ENCODE data around the gene GMIP. TPM values are rescaled to one million over a fixed set of nuclear protein-coding genes. Genes with fewer than 3 reads are reported as not detected.
A peak's percentile ranks its signal among the peaks of the same experiment; 100 is the strongest.
"Not testable (repeated sequence)": the region's sequence is repeated elsewhere in the genome, so short reads cannot be mapped to it uniquely, and the experiment has no call there.

GMIP gene
- total RNA-seq, 2 experiments from 2014 or later = 96.7 to 104 TPM

GRCh38 chr19:19668230-19669012 is 25.0 kb upstream of the GMIP start, which contains the start of gene ZNF101:
ZNF101 (plus strand) TSS chr19:19668839; CDS start chr19:19668964, 125 bp downstream.
- Mint-ChIP-seq H3K27me3 (ENCODE audit: low read depth) (no peaks in the 10 kb centered on the region), H3K27ac (peak within 1 kb of the TSS; percentile 97), H3K36me3 (ENCODE audit: low read depth) (peaks cover 65% of the 10 kb centered on the region), H3K9me3 (ENCODE audit: insufficient read depth) (peaks cover 20% of the 10 kb centered on the region), H3K4me1 (ENCODE audit: low read depth) (peaks cover 26% of the 10 kb centered on the region), H3K4me3 (peak within 1 kb of the TSS; percentile 80)
- DNase-seq (peak; percentile 98), ATAC-seq (peak; percentile 77)
- ChIA-PET CTCF (interaction anchor here (1.0 to 2.0 kb wide), 2 partner anchors 153 to 291 kb away, joined by 3 to 7 read pairs; partner anchors contain the start of gene ZNF506), POLR2A (interaction anchor here (0.6 to 4.3 kb wide), 25 partner anchors 9 to 897 kb away, joined by 3 to 41 read pairs (median 6); partner anchors contain the start of genes GMIP, PBX4, ZNF14 and ZNF253)

GRCh38 chr19:19665420-19665948 is 22.0 kb upstream of the GMIP start:
- ATAC-seq; H3K27me3 Mint-ChIP-seq (ENCODE audit: low read depth); DNase-seq; CTCF ChIA-PET: not testable (repeated sequence)
- Mint-ChIP-seq H3K9me3 (ENCODE audit: insufficient read depth) (peaks cover 10% of the 10 kb centered on the region), H3K36me3 (ENCODE audit: low read depth) (peaks cover 56% of the 10 kb centered on the region), H3K4me3 (peak overlapping the region; percentile 22), H3K4me1 (ENCODE audit: low read depth) (peaks cover 39% of the 10 kb centered on the region), H3K27ac (peak overlapping the region; percentile 30)
- POLR2A ChIA-PET = interaction anchor here (0.6 kb wide), 1 partner anchor 18 kb away, joined by 4 read pairs; no protein-coding TSS in a partner anchor

GRCh38 chr19:19663256-19664120 is 20.0 kb upstream of the GMIP start, which contains the start of gene ATP13A1:
ATP13A1 (minus strand) TSS chr19:19663676; CDS start chr19:19663666, 10 bp downstream.
- POLR2A ChIA-PET = interaction anchor here (0.6 to 3.8 kb wide), 14 partner anchors 10 to 533 kb away, joined by 3 to 19 read pairs (median 6); partner anchors contain the start of genes GMIP, NDUFA13, TSSK6 and ZNF253

GRCh38 chr19:19662871-19663255 is 19.4 kb upstream of the GMIP start:
- peak overlapping the region; percentile 93 for H3K4me3 Mint-ChIP-seq
- H3K4me1 Mint-ChIP-seq (ENCODE audit: low read depth) = peaks cover 28% of the 10 kb centered on the region
- no peak for ATAC-seq
- peak overlapping the region; percentile 98 for H3K27ac Mint-ChIP-seq
- peaks cover 48% of the 10 kb centered on the region for H3K36me3 Mint-ChIP-seq (ENCODE audit: low read depth)
- ChIA-PET POLR2A (interaction anchor here (0.6 to 3.8 kb wide), 13 partner anchors 9 to 238 kb away, joined by 3 to 19 read pairs (median 8); partner anchors contain the start of genes NDUFA13, TSSK6, ZNF253 and ZNF506), CTCF (interaction anchor here (1.3 to 2.5 kb wide), 2 partner anchors 19 to 131 kb away, joined by 3 to 17 read pairs; partner anchors contain the start of gene GMIP)
- H3K9me3 Mint-ChIP-seq (ENCODE audit: insufficient read depth) = peaks cover 6% of the 10 kb centered on the region
- H3K27me3 Mint-ChIP-seq (ENCODE audit: low read depth) = no peaks in the 10 kb centered on the region
- DNase-seq = peak; percentile 35

More at GRCh38 chr19:19663256-19664120, 20.0 kb upstream of the GMIP start, which contains the start of gene ATP13A1:
- H3K36me3 Mint-ChIP-seq (ENCODE audit: low read depth) = peaks cover 48% of the 10 kb centered on the region
- H3K4me3 Mint-ChIP-seq = peak within 1 kb of the TSS; percentile 93
- CTCF ChIA-PET = interaction anchor here (0.8 to 2.5 kb wide), 3 partner anchors 20 to 131 kb away, joined by 3 to 17 read pairs (median 3); partner anchors contain the start of gene GMIP
- H3K27me3 Mint-ChIP-seq (ENCODE audit: low read depth) = no peaks in the 10 kb centered on the region
- DNase-seq (peak; percentile 96), ATAC-seq (peak; percentile 84)
- H3K27ac Mint-ChIP-seq = peak within 1 kb of the TSS; percentile 98
- peaks cover 34% of the 10 kb centered on the region for H3K4me1 Mint-ChIP-seq (ENCODE audit: low read depth)
- peaks cover 6% of the 10 kb centered on the region for H3K9me3 Mint-ChIP-seq (ENCODE audit: insufficient read depth)

GRCh38 chr19:19662344-19662743 is 18.9 kb upstream of the GMIP start:
- peaks cover under 1% of the 10 kb centered on the region for H3K9me3 Mint-ChIP-seq (ENCODE audit: insufficient read depth)
- peak overlapping the region; percentile 93 for H3K4me3 Mint-ChIP-seq
- H3K36me3 Mint-ChIP-seq (ENCODE audit: low read depth) = peaks cover 45% of the 10 kb centered on the region
- H3K4me1 Mint-ChIP-seq (ENCODE audit: low read depth) = peaks cover 23% of the 10 kb centered on the region
- DNase-seq (no peak), ATAC-seq (no peak)
- H3K27ac Mint-ChIP-seq = peak overlapping the region; percentile 98
- CTCF ChIA-PET = interaction anchor here (0.9 to 2.5 kb wide), 3 partner anchors 18 to 130 kb away, joined by 3 to 17 read pairs (median 12); partner anchors contain the start of gene GMIP
- H3K27me3 Mint-ChIP-seq (ENCODE audit: low read depth) = no peaks in the 10 kb centered on the region
- POLR2A ChIA-PET = interaction anchor here (0.6 to 3.8 kb wide), 13 partner anchors 9 to 239 kb away, joined by 3 to 19 read pairs (median 8); partner anchors contain the start of genes NDUFA13, TSSK6, ZNF253 and ZNF506

- CTCF ChIA-PET = interaction anchor here (0.9 to 2.5 kb wide), 4 partner anchors 18 to 130 kb away, joined by 3 to 17 read pairs (median 8); partner anchors contain the start of gene GMIP
These were observed 18.3 kb upstream of the GMIP start for GRCh38 chr19:19661675-19662251.

GRCh38 chr19:19661141-19661674 is 17.8 kb upstream of the GMIP start:
- H3K36me3 Mint-ChIP-seq (ENCODE audit: low read depth) = peaks cover 49% of the 10 kb centered on the region
- ATAC-seq = no peak
- ChIA-PET CTCF (interaction anchor here (1.0 to 2.5 kb wide), 3 partner anchors 17 to 129 kb away, joined by 3 to 17 read pairs (median 12); partner anchors contain the start of gene GMIP), POLR2A (interaction anchor here (0.8 to 3.8 kb wide), 11 partner anchors 8 to 240 kb away, joined by 3 to 19 read pairs (median 5); partner anchors contain the start of genes GMIP, NDUFA13, TSSK6 and ZNF506)
- no peak for DNase-seq
- H3K4me1 Mint-ChIP-seq (ENCODE audit: low read depth) = peaks cover 20% of the 10 kb centered on the region
- H3K27ac Mint-ChIP-seq = peak overlapping the region; percentile 98
- H3K4me3 Mint-ChIP-seq = peak overlapping the region; percentile 93
- H3K9me3 Mint-ChIP-seq (ENCODE audit: insufficient read depth) = no peaks in the 10 kb centered on the region
- no peaks in the 10 kb centered on the region for H3K27me3 Mint-ChIP-seq (ENCODE audit: low read depth)

More at GRCh38 chr19:19661675-19662251, 18.3 kb upstream of the GMIP start:
- Mint-ChIP-seq H3K9me3 (ENCODE audit: insufficient read depth) (no peaks in the 10 kb centered on the region), H3K4me3 (peak overlapping the region; percentile 93), H3K4me1 (ENCODE audit: low read depth) (peaks cover 21% of the 10 kb centered on the region), H3K27ac (peak overlapping the region; percentile 98), H3K27me3 (ENCODE audit: low read depth) (no peaks in the 10 kb centered on the region), H3K36me3 (ENCODE audit: low read depth) (peaks cover 45% of the 10 kb centered on the region)
- POLR2A ChIA-PET = interaction anchor here (0.8 to 3.8 kb wide), 12 partner anchors 8 to 239 kb away, joined by 3 to 19 read pairs (median 8); partner anchors contain the start of genes NDUFA13, TSSK6, ZNF253 and ZNF506
- ATAC-seq (peak; percentile 2), DNase-seq (peak; percentile 53)

- Mint-ChIP-seq H3K36me3 (ENCODE audit: low read depth) (peaks cover 55% of the 10 kb centered on the region), H3K27ac (no peak overlapping the region), H3K27me3 (ENCODE audit: low read depth) (no peaks in the 10 kb centered on the region), H3K4me1 (ENCODE audit: low read depth) (peaks cover 20% of the 10 kb centered on the region), H3K4me3 (no peak overlapping the region), H3K9me3 (ENCODE audit: insufficient read depth) (no peaks in the 10 kb centered on the region)
- ATAC-seq = no peak
- POLR2A ChIA-PET = no interaction called here
- no peak for DNase-seq
- CTCF ChIA-PET = interaction anchor here (1.1 kb wide), 1 partner anchor 128 kb away, joined by 3 read pairs; no protein-coding TSS in a partner anchor
These were observed 16.3 kb upstream of the GMIP start for GRCh38 chr19:19659646-19660245.

GRCh38 chr19:19657397-19657783 is 13.9 kb upstream of the GMIP start:
- H3K27ac Mint-ChIP-seq = no peak overlapping the region
- H3K4me3 Mint-ChIP-seq = no peak overlapping the region
- DNase-seq (no peak), ATAC-seq (no peak)
- ChIA-PET CTCF (interaction anchor here (0.9 kb wide), 1 partner anchor 13 kb away, joined by 3 read pairs; no protein-coding TSS in a partner anchor), POLR2A (no interaction called here)
- H3K36me3 Mint-ChIP-seq (ENCODE audit: low read depth) = peaks cover 68% of the 10 kb centered on the region
- no peaks in the 10 kb centered on the region for H3K27me3 Mint-ChIP-seq (ENCODE audit: low read depth)
- H3K9me3 Mint-ChIP-seq (ENCODE audit: insufficient read depth) = no peaks in the 10 kb centered on the region
- H3K4me1 Mint-ChIP-seq (ENCODE audit: low read depth) = peaks cover 15% of the 10 kb centered on the region
